IPS-15b (cell line): ENCODE results near the gene DNHD1.

ENCODE experiments used
- H3K27me3 ChIP-seq: one replicate; pipeline ENCODE4 v1.6.1; 2013; ENCODE audit warnings: low read length; ENCODE audit not compliant: control insufficient read depth, insufficient read depth
- H3K36me3 ChIP-seq: one replicate; pipeline ENCODE4 v1.6.1; 2013; ENCODE audit warnings: low read length; ENCODE audit not compliant: control insufficient read depth, insufficient read depth
- H3K4me1 ChIP-seq: one replicate; pipeline ENCODE4 v1.6.1; 2013; ENCODE audit warnings: mild to moderate bottlenecking, low read length; ENCODE audit not compliant: control insufficient read depth, insufficient read depth
- H3K4me3 ChIP-seq: one replicate; pipeline ENCODE4 v1.5.1; 2013; ENCODE audit warnings: low read depth, low read length
- H3K9ac ChIP-seq: one replicate; pipeline ENCODE4 v1.6.1; 2013; ENCODE audit warnings: low read depth, mild to moderate bottlenecking, low read length
- H3K9me3 ChIP-seq: one replicate; pipeline ENCODE4 v1.6.1; 2013; ENCODE audit warnings: mild to moderate bottlenecking, low read length; ENCODE audit not compliant: control insufficient read depth, insufficient read depth

DNHD1 gene

GRCh38 chr11:6542727-6543126 lies 45.6 kb downstream of the DNHD1 start:
- Histone ChIP-seq H3K9me3 (no peaks in the 10 kb centered on the region), H3K9ac (no peak overlapping the region), H3K36me3 (no peaks in the 10 kb centered on the region), H3K4me1 (peaks cover 8% of the 10 kb centered on the region), H3K27me3 (no peaks in the 10 kb centered on the region), H3K4me3 (no peak overlapping the region)

- Histone ChIP-seq H3K36me3 (no peaks in the 10 kb centered on the region), H3K9me3 (no peaks in the 10 kb centered on the region), H3K9ac (no peak overlapping the region), H3K27me3 (no peaks in the 10 kb centered on the region), H3K4me1 (no peaks in the 10 kb centered on the region), H3K4me3 (no peak overlapping the region)
These were observed 48.1 kb downstream of the DNHD1 start for GRCh38 chr11:6544921-6545850.

GRCh38 chr11:6545917-6546605 lies 49.0 kb downstream of the DNHD1 start:
- Histone ChIP-seq H3K9me3 (no peaks in the 10 kb centered on the region), H3K27me3 (no peaks in the 10 kb centered on the region), H3K4me3 (no peak overlapping the region), H3K4me1 (no peaks in the 10 kb centered on the region), H3K36me3 (no peaks in the 10 kb centered on the region), H3K9ac (no peak overlapping the region)

- no peak overlapping the region for H3K9ac ChIP-seq
- no peaks in the 10 kb centered on the region for H3K9me3 ChIP-seq
- no peaks in the 10 kb centered on the region for H3K4me1 ChIP-seq
- no peaks in the 10 kb centered on the region for H3K36me3 ChIP-seq
- no peak overlapping the region for H3K4me3 ChIP-seq
- no peaks in the 10 kb centered on the region for H3K27me3 ChIP-seq
These were observed 49.7 kb downstream of the DNHD1 start for GRCh38 chr11:6546735-6547134.

GRCh38 chr11:6547177-6547576 lies 50.1 kb downstream of the DNHD1 start:
- H3K4me1 ChIP-seq, result no peaks in the 10 kb centered on the region
- no peaks in the 10 kb centered on the region for H3K27me3 ChIP-seq
- no peaks in the 10 kb centered on the region for H3K9me3 ChIP-seq
- no peak overlapping the region for H3K4me3 ChIP-seq
- H3K36me3 ChIP-seq, result no peaks in the 10 kb centered on the region
- no peak overlapping the region for H3K9ac ChIP-seq

GRCh38 chr11:6548121-6548520 lies 51.0 kb downstream of the DNHD1 start:
- H3K4me3 ChIP-seq, result no peak overlapping the region
- H3K27me3 ChIP-seq, result no peaks in the 10 kb centered on the region
- no peaks in the 10 kb centered on the region for H3K36me3 ChIP-seq
- H3K9ac ChIP-seq, result no peak overlapping the region
- no peaks in the 10 kb centered on the region for H3K4me1 ChIP-seq
- H3K9me3 ChIP-seq, result no peaks in the 10 kb centered on the region

GRCh38 chr11:6548641-6549040 lies 51.6 kb downstream of the DNHD1 start:
- Histone ChIP-seq H3K27me3 (no peaks in the 10 kb centered on the region), H3K9me3 (no peaks in the 10 kb centered on the region), H3K9ac (no peak overlapping the region), H3K4me1 (no peaks in the 10 kb centered on the region), H3K4me3 (no peak overlapping the region), H3K36me3 (no peaks in the 10 kb centered on the region)

GRCh38 chr11:6553634-6554033 lies 56.6 kb downstream of the DNHD1 start:
- Histone ChIP-seq H3K4me1 (no peaks in the 10 kb centered on the region), H3K36me3 (no peaks in the 10 kb centered on the region), H3K4me3 (no peak overlapping the region), H3K9ac (no peak overlapping the region), H3K27me3 (no peaks in the 10 kb centered on the region), H3K9me3 (no peaks in the 10 kb centered on the region)

- H3K4me3 ChIP-seq, result no peak overlapping the region
- no peaks in the 10 kb centered on the region for H3K9me3 ChIP-seq
- no peaks in the 10 kb centered on the region for H3K36me3 ChIP-seq
- no peaks in the 10 kb centered on the region for H3K4me1 ChIP-seq
- no peak overlapping the region for H3K9ac ChIP-seq
- H3K27me3 ChIP-seq, result no peaks in the 10 kb centered on the region
These were observed 58.0 kb downstream of the DNHD1 start for GRCh38 chr11:6554828-6555706.

GRCh38 chr11:6556139-6556949 lies 59.3 kb downstream of the DNHD1 start:
- H3K9me3 ChIP-seq, result no peaks in the 10 kb centered on the region
- no peaks in the 10 kb centered on the region for H3K4me1 ChIP-seq
- no peak overlapping the region for H3K4me3 ChIP-seq
- H3K27me3 ChIP-seq, result no peaks in the 10 kb centered on the region
- H3K36me3 ChIP-seq, result no peaks in the 10 kb centered on the region
- H3K9ac ChIP-seq, result no peak overlapping the region

- Histone ChIP-seq H3K4me1 (no peaks in the 10 kb centered on the region), H3K4me3 (no peak overlapping the region), H3K36me3 (no peaks in the 10 kb centered on the region), H3K9ac (no peak overlapping the region), H3K27me3 (no peaks in the 10 kb centered on the region), H3K9me3 (no peaks in the 10 kb centered on the region)
These were observed 60.0 kb downstream of the DNHD1 start for GRCh38 chr11:6557063-6557462.
